Renal cortical epithelial cell (primary cell): ENCODE results near the gene RAPGEF4. TPM values are rescaled to one million over a fixed set of nuclear protein-coding genes. Genes with fewer than 3 reads are reported as not detected.
A peak's percentile ranks its signal among the peaks of the same experiment; 100 is the strongest.

ENCODE experiments used
- DNase-seq: peaks from one replicate; pipeline ENCODE4 v3.0.0-alpha.2; 2011; ENCODE audit warnings: low read depth
- total RNA-seq: library from RNA; depleted of rRNA; stranded (reverse); fragments of >200 nt; gene quantifications from 2 replicates; pipeline ENCODE4 v1.2.3, GENCODE V29; 2014

The RAPGEF4 gene
- total RNA-seq, 1 donor from 2014 or later, result 1.2 TPM

DNA sequence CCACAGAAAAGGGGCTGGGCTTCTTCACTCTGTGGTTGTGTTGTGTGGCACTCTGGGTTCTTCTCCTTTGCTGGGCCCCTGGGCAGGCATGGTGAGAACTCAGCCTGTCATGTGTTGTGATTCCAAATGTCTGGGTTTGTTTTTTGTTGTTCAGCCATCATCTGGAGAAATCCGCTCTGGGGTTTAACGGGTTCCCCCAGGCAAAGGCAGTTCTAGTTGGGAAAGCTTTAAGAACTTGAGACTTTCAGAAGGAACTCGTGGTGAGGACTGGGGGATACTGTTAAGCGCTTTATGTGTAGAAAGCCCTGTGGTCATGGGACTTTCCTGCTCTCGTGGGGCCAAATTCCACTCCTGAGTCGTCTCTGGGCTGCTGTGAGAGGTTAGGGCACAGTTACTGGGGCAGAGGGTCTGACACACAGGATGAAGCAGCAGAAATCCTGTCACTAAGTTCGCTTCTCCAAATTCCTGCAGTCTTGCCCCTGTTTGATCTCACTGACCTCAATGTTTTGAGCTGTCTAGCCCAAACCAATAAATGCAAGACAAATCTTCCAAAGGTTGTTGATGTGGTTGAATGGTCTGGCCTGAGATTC is 87.7 kb downstream of the RAPGEF4 start:
- DNase-seq, result no peak

DNA sequence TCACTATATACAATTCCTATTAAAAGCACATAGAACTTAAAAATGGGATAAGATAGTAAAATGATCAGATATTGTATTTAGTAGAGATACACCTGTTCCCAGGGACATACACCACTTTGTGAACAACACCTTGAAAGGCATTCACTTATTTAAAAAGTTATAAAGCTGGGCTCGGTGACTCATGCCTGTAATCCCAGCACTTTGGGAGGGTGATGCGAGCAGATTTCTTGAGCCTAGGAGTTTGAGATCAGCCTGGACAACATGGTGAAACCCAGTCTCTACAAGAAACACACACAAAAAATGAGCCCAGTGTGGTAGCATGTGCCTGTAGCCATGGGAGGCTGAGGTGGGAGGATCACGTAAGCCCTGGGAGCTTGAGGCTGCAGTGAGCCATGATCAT is 90.9 kb downstream of the RAPGEF4 start:
- DNase-seq, result no peak

DNA sequence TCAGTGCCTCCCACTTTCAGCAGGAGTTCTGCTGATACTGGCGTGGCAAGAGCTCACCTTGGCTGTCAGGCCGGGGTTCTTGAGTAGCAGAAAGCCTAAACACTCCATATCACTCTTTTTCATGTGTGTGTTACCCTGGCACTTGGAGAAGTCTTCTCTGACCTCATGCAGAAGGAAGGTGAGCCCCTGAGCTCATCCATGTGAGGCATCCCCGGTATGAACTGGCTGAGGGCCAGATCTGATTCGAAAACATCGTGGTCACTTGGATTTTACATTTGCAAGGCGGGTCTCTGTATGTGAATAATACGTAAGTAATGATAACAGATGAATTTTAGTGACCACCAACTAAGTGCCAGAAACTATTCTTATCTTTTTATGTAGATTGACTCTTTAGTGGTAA is 93.6 kb downstream of the RAPGEF4 start:
- DNase-seq, result no peak

DNA sequence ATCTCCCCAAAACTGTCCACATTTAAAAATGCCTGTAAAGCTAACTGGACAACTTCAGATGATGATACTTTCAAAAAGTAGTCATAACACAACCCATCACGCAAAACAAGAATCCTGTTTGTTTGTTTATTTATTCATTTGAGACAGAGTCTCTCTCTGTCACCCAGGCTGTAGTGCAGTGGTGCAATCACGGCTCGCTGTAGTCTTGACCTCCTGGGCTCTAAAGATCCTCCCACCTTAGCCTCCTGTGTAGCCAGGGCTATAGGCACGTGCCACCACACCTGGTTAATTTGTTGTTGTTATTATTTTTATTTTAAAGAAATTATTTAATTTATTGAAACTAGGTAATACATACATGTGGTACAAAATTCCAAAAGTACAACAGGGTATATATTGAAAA is 94.8 kb downstream of the RAPGEF4 start:
- no peak for DNase-seq

DNA sequence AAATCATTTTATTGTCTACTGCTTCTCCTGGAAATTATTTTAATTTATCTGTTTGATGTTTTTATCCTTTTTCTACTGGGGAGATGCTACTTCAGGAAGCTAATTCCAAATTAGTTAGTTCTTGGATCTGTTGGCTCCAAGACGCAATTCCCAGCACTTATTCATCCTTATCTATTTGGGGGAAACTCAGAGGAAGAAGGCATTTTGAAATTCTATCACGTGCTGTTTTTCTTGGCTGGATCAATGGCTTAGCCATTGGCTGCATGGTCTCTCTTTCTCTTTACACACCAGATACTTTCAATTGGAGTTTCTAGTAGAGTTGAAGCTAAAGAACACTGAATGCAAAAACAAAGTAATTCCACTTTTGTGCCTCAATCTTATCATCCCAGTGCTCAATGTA is 98.3 kb downstream of the RAPGEF4 start:
- no peak for DNase-seq

DNA sequence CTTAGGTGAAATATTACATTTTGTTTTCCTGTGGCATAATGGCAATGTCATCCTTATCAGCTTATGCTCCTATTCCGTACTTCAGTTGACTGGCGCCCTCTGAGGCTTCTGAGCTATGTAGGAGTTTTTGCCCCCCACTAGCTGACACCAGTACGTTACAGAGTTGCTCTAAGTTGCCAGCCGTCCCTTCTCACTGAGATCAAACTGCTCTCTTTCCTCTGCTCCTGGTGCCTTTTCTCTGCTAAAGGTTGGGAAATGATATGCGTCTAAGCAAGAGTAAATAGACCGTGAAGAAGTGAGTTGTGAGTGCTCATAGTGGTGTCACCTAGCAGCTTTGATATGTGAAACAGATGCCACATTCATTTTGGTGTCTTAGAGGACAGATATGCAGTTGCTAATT is 99.2 kb downstream of the RAPGEF4 start:
- DNase-seq, result peak; percentile 33

DNA sequence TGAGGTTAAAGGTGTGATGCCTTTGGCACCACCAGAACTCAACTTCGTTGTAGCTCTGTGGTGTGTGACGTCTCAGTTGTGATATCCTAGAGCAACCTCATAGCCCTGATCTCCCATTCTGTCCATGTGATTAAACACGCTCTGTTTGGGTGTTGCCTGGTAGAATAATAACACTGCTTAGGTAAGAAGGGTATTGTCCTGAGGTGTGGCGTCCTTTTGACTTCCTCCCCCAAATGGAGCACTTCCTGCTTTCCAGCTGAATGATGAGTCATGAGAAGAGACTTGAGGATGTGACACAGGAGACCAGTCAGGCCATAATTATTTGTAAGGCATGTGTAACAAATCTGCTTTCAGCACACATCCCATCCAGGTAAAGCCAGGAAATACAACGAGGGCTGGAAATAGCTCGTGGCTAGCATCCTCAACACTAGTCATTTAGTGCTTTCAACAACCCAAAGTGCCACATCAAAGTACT is 100.7 kb downstream of the RAPGEF4 start:
- DNase-seq, result peak; percentile 91

DNA sequence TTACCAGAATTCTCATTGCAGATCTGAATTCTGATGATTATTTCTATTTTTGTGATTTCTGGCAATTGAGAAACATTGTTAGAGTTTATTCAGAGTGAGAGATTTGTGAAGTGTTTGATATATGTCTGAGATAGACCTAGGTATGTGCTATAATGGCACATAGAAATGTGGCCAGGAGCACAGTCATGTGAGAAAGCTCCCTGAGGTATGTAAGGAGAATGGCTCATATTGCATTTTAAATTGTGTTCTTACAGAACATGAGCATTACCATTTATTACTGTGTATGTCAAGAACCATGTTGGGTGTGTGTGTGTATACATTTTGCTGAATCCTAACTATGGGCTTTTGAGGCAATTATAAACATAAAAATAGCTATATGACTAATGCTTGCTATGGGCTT is 101.2 kb downstream of the RAPGEF4 start:
- DNase-seq, result no peak

DNA sequence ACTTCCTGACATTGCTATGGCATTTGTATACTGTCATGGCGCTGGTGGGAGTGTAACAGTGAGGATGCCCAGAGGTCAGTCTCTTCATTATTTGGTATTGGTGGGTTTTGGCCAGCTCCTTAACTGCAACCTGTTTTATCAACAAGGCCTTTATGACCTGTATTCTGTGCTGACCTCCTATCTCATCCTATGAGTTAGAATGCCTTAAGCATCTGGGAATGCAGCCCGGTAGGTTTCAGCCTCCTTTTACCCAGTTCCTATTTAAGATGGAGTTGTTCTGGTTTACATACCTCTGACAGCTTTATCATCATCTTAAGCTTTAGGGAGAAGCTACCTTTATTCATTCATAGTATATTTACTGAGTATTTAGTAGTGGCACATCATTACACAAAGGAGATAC is 103.8 kb downstream of the RAPGEF4 start:
- no peak for DNase-seq

DNA sequence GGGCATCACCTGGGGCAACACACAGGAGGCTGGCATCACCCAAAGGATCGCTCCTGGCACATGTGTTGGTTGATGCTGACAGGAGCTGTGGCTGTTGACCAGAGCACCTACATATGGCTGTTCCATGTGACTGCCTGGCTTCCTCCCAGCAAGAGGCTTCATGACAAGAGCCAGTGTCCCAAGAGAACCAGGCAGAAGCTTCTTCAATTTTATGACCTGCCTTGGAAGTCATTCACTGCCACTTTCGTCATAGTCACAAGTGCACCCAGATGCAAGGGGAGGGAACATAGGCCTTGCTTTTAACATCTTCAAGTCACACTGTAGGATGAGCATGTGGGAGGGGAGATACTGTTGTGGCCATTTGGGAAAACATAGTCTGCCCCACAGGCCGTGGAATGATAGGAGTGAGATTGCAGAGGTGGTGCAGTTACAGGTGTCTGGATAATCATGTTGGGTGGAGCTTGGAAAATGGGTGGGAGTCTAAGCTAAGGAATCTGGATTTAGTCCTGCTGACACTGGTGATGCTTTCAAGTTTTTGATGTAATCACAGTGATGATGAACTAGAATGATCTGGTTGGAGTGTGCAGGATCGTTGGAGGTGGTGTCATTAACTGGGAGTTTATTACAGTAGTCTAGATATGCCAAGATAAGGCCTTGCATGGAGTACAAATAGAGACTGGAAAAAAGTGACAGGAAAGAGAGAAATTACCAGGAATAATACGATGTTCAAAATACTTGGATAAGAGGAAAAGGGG is 107.0 kb downstream of the RAPGEF4 start:
- DNase-seq, result no peak

DNA sequence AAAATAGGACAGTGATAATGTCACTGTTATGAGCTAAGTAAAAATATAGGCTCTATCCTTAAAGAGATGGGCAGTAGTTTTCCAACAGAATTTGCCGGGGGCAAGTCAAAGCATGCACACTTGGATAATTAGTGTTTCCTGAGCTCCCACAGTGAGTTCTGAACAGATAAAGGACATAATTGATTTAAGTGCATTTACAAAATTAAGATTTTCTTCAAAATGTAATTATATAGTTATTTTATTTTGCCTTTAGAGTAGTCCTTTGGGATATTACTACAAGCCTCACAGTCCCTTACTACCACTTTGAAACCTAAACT is 107.6 kb downstream of the RAPGEF4 start:
- DNase-seq, result no peak

DNA sequence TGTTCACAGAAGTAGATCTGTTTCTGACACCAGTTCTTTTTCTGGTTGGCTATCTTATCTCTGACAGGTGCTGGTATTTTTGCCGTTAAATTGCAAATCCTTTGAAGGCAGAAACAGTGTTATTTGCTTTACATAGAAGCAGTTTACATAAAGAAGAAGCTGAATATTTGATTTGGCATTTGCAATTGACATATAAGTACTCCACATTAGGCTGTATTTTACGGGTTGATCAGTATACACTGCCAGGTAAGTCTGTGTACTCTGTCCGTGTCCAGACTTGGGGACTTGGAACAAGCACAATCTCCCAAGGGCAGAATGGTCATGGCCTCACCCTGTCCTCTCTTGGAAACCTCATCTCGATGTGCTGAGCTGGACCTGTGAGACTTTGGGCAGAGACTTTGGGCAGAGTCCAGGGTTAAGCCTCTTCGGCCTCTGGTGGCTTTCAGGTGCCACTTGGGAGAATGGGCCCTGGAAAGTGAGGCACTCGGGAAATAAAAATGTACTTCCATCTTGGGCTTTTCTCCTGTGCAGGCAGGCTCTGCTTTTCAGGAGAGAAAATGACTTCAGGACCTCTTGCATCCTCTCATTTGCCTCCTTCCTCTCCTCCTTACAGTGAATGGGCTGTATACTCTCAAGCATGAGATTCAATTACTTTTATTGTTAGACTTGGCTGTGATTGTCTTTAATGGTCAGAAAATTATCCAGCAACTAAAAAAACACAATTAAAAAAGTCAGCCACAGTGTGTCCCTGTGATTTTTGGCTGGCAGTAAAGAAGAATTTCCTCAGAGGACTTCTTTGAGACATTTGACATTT is 108.5 kb downstream of the RAPGEF4 start:
- no peak for DNase-seq

DNA sequence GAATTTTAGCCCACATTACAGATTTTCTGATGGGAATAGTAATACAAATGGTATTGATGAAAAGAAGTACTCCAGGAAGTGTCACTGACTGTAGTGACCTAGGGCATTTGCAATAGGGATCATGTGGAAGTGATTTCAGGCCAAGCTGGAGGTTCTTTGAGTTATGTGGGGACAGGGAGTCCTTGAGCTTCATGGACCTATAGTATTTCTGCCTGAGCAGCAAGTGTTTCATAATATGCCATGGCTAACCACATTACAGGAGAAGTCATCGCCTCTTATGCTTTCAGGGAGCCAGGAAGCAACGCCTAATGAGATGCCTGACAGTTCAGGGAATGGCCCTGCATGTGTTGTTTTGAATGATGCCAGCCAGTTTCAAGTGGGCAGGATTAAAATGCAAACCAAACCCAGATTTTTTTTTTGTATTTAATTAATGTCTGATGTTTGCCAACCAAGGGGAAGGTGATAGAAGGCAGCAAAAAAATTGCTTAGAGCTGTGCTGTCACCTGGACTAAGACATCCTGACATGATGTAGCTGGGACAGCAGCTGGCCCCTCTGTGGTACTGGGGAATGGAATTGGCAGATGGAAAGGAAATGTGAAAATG is 109.5 kb downstream of the RAPGEF4 start:
- DNase-seq, result no peak

DNA sequence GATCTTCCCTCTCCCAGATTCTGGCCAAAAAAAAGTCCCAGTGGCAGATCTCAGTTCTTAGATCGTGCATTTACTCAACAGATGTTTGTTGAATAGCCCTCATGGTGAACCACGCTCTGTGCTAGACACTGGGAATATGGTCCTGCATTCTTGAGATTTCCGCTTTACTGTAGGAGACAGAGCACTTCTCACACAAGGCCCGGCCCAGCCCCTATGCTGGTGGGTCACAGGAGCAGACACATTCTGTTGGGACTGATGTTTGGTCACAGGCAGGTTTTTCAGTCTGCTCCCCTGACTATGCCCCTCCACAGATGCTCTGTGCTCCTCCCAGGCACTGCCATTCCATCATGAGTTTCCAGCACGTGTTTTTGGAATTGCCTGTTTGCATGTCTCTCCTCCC is 110.9 kb downstream of the RAPGEF4 start:
- DNase-seq, result no peak

DNA sequence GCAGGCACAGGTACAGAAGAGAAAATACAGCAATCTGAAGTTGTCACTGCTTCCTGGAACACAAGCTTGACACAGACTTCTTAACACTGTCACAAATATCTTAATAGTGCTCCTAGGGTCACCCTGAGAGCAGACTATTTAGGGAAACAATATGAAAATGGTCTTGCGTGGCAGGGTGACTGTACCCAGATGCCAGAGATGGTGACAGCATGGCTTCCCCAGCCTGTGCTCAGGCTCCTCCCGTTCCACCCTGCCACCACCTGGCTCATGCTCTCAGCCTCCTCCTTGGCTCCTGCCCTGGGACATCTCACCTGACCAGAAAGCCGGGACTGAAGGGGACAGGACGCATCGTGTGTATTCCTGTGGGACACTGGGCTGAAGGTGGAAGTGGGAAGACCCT is 111.5 kb downstream of the RAPGEF4 start:
- no peak for DNase-seq

DNA sequence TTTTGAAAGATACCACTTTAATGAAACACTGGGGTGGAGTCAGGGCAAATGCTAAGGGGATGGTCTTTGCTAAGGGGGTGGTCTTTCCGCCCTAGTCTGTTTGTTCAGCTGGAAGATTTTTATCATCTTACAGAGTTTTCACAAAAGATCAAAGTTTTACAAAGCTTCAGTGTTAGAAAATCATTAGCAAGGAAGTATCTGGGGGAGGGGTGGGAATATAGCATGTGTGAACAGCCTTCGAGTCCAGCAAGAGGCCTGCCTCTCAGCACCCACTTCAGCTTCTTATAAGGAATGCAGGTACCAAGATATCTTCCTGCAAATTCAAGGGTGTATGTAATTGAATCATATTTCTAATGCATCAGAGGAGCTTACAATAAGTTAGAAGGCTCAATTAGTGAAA is 112.9 kb downstream of the RAPGEF4 start:
- no peak for DNase-seq

DNA sequence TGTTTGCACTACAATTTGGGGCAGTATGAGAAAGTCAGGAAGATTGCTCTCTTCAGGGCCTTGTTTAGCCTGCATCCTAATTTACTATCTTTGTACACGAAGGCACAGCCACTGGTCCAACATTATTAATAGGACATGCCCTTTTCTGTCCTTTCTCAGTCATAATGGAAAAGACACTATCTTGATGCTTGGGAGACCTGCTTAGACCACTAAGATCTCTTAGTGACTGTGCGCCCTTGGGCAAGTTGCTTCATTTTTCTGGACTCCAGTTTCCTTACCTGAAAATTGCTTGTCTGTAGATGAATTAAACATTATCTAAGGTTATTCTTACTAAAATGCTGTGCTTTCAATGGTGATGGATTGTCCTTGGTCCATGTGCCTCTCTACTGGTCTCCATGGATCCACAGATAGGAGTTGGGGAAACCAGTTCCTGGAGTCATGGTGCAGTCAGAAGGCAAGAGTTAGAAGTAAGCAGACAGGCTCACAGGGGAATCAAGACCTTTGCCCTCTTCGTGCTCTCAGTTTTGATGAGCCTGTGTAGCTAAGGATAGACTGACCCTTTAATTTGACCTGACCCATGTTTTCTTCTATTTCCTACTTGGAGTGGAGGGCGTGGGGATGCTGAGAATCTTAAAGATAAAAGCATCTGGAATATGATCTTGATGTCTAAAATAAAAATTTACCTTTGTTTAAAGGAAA is 114.0 kb downstream of the RAPGEF4 start:
- DNase-seq, result no peak

DNA sequence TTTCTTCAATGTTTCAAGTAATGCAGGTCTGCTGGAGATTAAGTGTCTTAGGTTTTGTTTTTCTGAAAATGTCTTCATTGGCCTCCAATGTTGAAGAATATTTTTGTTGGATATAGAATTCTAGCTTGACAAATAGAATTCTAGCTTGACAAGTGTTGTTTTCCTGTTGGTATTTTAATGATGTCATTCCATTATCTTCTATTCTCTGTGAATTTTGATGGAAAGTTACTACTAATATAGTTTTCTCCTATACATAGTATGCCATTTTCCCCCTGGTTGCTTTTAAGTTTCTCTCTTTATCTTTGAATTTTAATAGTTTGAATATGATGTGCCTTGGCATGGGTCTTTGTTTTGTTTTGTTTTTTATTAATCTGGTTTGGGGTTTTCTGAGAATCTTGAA is 119.9 kb downstream of the RAPGEF4 start:
- DNase-seq, result no peak

DNA sequence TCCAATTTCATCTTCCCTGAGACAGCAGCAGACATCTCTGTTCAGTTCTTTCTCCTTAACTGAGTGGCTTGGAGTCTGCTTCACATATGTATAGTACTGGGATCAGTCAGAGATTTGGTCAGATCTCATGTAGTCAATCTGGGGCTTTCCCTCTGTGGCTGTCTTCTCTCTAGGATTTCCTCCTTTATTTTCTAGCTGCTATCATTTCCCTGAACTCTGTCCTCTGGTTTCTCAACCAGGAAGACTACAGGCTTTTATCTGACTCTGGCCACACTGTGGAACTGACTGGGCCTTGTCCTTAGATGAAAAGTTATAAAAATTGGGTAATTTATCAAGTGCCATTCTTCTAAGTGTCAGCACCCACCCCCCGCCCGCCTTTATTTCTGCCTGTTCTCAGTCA is 121.0 kb downstream of the RAPGEF4 start:
- no peak for DNase-seq

DNA sequence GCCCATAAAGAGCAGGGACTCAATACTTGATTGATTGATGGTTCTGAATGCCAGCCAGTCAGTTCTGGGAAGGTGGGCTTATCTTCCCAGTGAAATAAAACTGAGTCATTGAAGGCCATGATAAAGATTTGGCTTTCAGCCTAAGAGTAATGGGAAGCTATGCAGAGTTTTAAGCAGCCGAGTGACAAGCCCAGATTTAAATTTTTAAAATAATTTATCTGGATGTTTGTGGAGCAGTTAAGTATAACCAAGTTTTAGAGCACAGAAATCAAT is 122.8 kb downstream of the RAPGEF4 start:
- no peak for DNase-seq

DNA sequence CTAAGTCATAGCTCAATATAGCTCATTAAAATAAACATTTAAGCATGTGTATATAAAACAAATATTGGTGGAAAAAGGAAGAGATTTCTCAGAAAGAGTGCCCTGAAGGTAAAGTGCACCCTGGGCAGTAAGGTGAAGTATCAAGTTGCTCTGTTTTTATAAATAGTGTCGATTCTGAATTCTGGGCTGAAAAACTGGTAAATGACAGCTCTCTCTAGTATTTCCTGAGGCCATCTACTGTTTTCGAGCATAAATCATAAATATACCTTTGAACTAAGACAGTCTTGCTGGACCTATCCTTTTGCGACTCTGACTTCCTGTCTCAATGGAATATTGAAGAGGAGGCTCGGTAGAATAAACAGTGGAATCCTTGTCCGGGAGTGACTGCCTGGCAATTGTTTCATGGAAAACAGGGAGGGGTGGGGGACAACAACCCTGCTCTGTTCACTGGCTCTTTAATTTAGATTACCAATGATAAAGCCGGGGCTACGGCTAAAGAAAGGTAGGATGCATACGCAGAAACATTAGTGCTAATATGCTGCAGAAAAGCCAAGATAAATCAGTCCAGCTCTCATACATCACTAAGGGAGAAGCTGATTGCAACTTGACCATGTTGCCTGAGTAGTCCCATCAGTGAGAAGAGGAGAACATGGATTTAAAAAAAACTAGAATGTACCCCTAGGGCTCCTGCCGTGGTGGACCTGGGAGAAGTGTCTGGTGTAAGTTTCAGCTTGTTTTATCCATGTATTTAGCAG is 124.1 kb downstream of the RAPGEF4 start:
- DNase-seq, result no peak

DNA sequence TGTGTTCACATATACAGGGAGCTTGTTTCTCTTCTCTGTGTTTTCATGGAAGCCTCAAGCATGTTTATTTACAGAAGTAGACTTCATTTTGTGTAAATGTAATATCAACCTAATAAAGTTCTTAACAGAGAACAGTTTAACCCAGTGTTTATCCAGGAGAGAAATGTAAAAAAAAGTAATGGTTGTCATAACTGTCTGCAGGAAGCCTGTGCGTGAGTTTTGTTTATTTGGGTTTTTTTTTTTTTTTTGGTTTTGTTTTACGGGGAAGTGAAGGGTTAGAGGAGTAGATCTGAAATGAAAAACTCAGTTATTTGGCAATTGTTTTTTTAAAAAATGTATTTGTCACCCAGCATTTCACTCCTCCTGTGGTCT is 124.7 kb downstream of the RAPGEF4 start:
- no peak for DNase-seq
